ENCODE measurements around the gene ATP10D.
"Not testable (repeated sequence)": the region's sequence is repeated elsewhere in the genome, so short reads cannot be mapped to it uniquely, and the experiment has no call there.

ATP10D gene

DNA sequence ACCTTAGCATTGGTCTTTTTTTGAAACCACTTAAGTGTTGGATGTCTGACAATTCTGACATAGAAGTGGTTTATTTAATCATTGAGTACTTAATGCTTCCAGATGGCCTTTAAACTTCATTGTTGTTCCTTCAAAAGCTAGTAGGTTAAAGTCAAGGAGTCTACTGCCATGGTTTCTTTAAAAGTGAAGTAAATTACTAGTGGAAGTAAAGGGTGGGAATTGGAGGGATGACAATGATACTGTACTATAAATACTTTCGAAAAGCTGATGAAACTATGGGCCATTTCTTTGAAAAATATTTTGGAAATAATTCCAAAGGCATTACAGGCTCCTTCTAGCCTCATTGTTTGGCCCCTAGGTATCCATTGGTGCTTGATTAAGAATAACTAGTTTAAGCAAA, 51.9 kb downstream of the ATP10D start:
- TF ChIP-seq CTCF (IDR thresholded peaks at IDR 0.05) (no peak), ZFX (IDR thresholded peaks at IDR 0.05; ENCODE audit: borderline replicate concordance) (no peak)

GRCh38 chr4:47538111-47538824, 53.2 kb downstream of the ATP10D start:
- TF ChIP-seq ZFX (IDR thresholded peaks at IDR 0.05; ENCODE audit: borderline replicate concordance) (no peak), CTCF (IDR thresholded peaks at IDR 0.05) (no peak)
- H3K27ac ChIP-seq, result no peak overlapping the region

More for the DNA sequence above, 51.9 kb downstream of the ATP10D start:
- no peak overlapping the region for H3K27ac ChIP-seq

GRCh38 chr4:47538825-47539154, 53.7 kb downstream of the ATP10D start:
- no peak overlapping the region for H3K27ac ChIP-seq
- TF ChIP-seq ZFX (IDR thresholded peaks at IDR 0.05; ENCODE audit: borderline replicate concordance) (no peak), CTCF (IDR thresholded peaks at IDR 0.05) (no peak)

DNA sequence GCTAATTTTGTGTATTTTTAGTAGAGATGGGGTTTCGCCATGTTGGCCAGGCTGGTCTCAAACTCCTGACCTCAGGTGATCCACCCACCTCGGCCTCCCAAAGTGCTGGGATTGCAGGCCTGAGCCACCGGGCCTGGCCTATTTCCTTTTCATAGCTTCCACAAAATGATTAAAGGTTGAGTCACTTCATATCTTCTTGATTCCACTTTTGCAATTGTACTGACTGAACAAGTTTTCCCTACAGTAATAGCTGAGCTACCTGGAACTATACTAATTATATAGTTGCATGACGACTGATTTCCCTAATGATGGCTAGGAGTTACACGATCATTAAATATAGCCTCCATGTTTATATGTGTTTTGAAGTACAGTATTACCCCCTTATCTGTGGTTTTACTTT, 57.6 kb downstream of the ATP10D start:
- not testable (repeated sequence) for H3K27ac ChIP-seq

- H3K27ac ChIP-seq, result no peak overlapping the region
- TF ChIP-seq ZFX (IDR thresholded peaks at IDR 0.05; ENCODE audit: borderline replicate concordance) (no peak), CTCF (IDR thresholded peaks at IDR 0.05) (no peak)
These were observed 58.3 kb downstream of the ATP10D start for GRCh38 chr4:47543331-47543730.

DNA sequence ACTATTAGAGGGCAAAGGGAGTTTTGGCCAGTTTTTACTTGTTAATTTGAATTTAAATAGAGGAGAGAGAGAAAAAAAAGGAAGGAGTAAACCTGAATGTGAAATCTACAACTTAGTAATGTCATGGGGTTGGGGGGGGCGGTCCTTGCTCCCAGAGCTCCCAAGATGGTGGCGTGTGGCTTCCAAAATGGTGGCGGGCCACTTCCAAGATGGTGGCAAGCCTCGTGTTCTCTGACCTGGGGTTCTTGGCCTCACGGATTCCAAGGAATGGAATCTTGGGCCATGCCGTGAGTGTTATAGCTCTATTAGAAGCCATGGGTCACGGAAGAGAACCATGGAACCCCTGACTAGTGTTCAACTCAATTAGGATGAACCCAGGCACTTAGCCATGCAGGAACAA, 65.3 kb downstream of the ATP10D start:
- H3K27ac ChIP-seq, result not testable (repeated sequence)

DNA sequence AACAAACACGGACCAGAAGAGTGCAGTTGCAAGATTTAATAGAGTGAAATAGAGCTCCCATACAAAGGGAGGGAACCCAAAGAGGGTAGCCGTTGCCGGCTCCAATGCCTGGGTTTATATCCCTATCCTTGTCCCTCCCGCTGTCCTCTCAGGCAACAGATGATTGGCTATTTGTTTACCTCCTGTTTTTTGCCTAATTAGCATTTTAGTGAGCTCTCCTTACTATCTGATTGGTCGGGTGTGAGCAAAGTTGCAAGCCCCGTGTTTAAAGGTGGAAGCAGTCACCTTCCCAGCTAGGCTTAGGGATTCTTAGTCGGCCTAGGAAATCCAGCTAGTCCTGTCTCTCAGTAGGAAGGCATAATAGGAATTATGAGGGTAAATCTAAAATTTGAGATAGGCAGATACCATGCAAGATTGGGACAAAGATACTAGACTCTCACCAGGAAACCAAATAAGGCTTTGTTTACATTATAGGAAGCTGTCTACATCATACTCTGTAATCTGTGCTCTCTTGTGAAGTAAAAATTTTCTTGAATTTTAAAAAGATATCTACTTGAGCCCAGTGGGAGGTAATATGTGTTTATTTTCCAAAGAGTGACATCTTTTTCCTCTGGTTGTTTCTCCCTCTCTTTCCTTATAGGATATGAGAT, 65.9 kb downstream of the ATP10D start:
- no peak for TF ChIP-seq ZFX (IDR thresholded peaks at IDR 0.05; ENCODE audit: borderline replicate concordance)
- TF ChIP-seq CTCF (IDR thresholded peaks at IDR 0.05), result no peak
- H3K27ac ChIP-seq, result no peak overlapping the region

- TF ChIP-seq CTCF (IDR thresholded peaks at IDR 0.05) (no peak), ZFX (IDR thresholded peaks at IDR 0.05; ENCODE audit: borderline replicate concordance) (no peak)
- no peak overlapping the region for H3K27ac ChIP-seq
These were observed 66.6 kb downstream of the ATP10D start for GRCh38 chr4:47551682-47552081.

All from 22Rv1 (cell line).